Stimulated activated CD4-positive, alpha-beta T cell treated with anti-CD3 and anti-CD28 coated beads, Interleukin-15, amount 100 ng/mL, for 48 hours (primary cell): ENCODE measurements around the gene ARAP1.

Experiments
- DNase-seq, 2 donors: peaks; one replicate each; pipeline ENCODE4 v3.0.0-alpha.2; 2020; ENCODE audit warnings: low read depth in 2 of 2

The ARAP1 gene

GRCh38 chr11:72762641-72763304, 10.6 kb upstream of the ARAP1 start:
- no peak for DNase-seq

GRCh38 chr11:72760539-72761405, 8.6 kb upstream of the ARAP1 start:
- DNase-seq, result no peak

DNA sequence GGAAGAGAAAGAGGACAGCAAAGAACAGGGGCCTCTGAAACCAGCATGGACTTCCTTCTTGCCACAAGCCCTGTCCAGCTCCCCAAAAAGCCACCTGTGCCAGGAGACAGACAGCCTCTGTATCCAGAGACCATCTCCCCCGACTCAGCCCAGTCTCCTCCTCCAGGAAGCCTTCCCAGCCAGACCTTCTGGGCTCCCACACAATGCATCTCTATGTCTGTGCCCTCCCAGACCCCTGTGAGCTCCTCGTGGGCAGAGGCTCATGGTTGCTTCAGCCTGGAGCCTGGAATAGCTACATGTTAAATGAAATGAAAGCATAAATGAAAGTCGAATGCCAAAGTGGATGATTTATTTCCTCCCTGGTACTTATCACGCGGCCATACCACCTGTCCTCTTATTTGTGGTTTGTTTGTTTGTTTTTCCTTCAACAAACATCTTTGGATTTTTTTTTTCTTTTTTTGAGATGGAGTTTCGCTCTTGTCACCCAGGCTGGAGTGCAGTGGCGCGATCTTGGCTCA, 7.3 kb upstream of the ARAP1 start:
- DNase-seq, result no peak

- no peak for DNase-seq
Measured at GRCh38 chr11:72758690-72759389, 6.6 kb upstream of the ARAP1 start.

- no peak for DNase-seq
Measured at GRCh38 chr11:72758304-72758689, 6.1 kb upstream of the ARAP1 start.

- DNase-seq, result no peak
Measured at GRCh38 chr11:72755713-72756285, 3.6 kb upstream of the ARAP1 start.

DNA sequence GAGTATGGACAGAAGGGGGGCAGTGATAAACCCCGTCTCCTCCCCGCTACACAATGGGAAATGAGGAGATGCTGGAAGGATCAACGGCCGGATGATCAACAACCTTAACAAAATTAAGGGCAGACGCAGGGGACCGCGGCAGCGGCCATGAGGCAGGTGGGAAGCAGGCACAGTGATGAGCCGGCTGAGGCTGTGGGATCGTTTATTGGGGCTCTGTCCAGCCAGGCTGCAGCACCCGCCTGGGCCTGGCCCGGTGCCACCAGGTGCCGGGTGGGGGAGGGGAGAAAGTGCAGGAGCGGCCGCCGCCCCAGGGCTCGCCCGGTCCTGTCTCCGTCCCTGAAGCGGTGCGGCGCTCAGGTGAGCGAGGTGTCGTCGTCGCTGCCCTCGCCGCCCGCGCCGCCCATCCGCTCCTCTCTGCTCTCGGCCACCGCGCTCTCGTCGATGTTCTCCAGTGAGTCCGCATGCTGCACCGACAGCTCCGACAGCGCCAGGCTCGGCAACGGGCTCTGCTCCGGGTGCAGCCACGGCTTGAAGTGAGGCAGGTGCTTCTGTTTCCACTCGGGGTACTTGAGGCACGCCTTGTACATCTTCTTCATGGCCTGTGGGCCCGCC, 2.4 kb upstream of the ARAP1 start:
- no peak for DNase-seq

- no peak for DNase-seq
Measured at GRCh38 chr11:72754149-72754543, 1.9 kb upstream of the ARAP1 start.

DNA sequence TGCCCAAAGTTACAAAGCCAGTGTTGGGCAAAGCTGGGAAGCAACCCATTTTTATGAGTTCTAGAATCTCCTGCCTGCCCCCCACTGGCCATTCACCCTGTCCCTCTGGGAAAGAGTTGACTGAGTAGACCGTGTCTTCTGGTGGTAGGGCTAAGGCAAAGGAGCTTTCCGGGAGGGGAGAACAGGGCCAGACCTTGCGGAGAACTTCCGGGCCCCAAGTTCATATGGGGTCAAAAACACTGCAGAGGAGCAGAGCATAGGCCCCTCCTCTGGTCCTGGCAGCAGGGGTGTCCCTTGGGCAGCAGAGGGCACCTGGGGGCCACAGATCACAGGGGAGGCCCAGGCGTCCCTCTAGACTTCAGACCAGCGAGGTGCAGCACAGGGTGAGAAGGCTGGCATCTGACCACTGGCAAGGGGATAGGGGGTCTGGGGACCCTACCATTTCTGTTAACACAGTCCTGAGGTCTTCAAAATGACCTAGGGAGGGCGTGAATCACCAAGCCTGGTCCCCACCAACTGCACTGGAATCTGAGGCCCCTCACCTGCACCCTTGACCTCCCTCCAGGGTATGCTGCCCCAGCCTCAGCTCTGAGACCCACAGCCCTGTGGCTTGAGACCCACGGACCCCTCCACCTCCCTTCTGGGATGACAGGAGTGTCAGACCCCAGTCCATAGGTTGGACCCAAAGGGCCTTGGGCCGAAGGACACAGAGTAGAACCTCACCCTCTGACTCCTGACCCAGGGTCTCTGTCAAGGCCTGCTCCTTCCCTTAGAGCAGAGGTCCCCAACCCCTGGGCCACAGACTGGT, 1.3 kb upstream of the ARAP1 start:
- no peak for DNase-seq

DNA sequence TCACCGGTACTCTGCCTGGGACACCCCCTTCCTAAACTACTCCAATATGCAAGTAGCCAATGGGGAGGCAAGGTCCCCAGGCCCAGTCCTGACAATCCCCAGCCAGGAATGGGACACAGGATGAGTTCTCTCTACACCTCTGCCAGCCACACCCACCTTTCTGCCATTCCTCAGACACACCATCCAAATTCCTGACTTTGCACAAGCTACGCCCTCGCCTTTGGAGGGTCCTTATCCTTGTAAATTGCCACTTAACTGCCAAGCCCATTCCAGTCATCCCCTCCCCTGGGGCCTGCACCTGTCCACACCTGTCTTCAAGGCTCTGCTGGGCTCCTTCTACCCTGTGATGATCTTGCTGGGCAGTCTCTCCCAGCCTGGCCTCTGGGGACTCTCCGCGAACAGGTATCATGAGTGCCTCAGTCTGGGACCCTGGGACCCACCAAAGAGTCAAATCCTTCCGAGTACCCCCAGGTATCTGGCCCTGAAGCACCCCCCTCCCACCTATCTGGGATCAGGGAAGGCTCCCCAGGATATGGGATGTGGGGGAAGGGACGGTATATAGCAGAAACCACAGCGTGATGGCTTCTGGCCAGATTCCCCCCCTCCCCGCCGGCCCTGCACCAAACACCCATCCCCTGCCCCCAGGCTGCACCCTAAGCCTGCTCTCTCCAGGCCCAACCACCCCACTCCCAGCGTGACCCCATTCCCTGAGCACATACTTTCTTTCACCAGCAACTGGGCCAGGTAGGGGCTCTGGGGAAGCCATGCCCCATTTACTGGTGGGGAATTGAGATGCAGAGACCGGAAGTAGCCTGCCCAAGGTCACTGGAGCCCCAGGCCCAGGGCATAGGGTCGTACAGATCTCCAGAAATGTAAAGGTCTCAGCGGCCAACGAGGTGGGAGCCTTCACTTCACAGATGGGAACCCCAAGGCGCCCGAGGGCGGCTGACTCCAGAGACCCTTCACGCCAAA, 806 bp downstream of the ARAP1 start:
- DNase-seq, result no peak

- DNase-seq, result no peak
Measured at GRCh38 chr11:72750556-72751115, 1.6 kb downstream of the ARAP1 start.

DNA sequence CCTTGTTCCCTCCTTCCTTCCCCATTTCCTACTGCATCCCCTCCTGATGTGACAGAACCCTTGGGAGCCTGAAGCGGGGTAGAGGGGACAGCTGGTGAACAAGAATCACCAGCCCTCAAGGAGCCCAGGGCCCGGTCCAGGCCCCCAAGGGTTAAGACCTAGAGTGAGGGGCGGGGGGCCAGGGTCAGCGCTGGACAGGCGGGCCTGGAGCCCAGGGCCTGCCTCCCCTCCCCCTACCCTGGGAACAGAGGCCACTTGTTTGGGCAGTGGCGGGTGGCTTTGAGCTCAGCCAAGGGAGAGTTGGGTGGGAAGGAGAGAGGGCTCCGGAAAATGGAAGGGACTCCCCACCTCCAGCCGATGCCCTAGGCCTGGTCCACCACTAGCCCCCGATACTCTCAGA, 2.1 kb downstream of the ARAP1 start:
- DNase-seq, result no peak

- DNase-seq, result no peak
Measured at GRCh38 chr11:72747289-72747855, 4.8 kb downstream of the ARAP1 start.

DNA sequence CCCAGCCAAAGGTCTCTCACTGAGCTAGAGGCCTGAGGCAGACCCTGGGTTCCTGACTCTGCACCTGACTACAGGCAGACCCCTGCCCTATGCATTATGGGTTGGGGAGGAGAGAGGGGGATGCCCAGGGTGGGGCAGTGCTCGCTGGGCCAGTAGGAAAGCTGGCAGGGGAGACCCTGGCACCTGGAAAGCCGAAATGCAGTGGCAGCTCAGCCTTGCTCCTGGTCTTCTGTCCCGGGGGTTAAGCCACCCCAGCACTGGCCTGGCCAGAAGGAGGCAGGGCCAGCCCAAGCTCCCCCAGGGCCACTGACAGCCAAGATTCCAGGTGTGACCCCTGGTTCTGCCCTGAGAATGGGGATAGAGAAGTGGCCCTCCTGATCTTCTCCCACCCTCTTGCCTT, 5.4 kb downstream of the ARAP1 start:
- no peak for DNase-seq

DNA sequence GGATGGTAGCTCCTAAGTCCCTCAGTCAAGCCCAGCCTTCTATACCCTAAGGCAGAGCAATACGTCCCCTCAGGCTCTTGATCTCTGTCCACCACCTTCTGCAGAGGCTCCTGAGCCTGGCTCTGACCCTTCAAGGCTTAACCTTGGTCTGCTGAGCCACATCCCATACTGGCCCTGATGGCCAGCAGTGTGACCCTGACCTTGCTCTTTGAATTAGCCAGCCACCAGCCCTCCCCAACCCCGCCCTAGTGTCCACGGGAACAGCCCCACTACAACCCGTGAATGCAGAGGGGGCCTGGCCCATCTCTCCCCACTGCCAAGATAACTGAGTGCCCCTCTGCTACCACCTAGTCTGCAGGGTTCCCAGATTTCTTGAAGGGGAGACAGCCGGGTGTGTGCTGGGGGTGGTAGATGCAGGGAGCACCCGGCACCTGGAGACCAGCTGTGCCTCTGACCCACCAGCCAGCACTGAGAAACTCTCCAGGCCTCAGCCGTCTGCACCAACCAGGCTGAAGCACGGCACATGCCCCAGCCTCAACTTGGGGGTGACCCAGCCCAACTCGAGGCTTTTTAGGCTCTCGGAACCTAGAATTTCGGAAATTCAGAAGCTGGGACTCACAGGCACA, 6.2 kb downstream of the ARAP1 start:
- DNase-seq, result no peak

GRCh38 chr11:72745511-72745910, 6.7 kb downstream of the ARAP1 start:
- DNase-seq, result no peak

DNA sequence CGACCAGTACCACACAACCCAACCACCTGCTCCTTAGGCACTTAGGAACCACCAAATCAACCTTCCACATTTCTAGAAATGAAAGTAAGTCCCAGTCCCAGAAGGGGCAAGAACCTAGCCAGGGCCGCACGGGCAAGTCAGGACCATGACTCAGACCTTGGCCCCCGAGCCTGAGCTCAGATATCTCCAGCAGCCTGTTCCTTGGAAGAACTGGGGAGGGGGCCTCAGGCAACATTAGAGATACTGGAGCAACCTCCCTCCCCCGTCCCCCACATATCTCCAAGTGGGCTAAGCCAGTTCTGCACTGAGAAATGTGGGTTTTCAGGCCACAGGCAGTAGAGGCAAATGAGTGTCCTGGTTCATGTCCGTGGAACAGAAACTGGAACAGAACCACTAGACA, 7.7 kb downstream of the ARAP1 start:
- DNase-seq, result no peak
